ENCODE data around the gene COG4.

DNA sequence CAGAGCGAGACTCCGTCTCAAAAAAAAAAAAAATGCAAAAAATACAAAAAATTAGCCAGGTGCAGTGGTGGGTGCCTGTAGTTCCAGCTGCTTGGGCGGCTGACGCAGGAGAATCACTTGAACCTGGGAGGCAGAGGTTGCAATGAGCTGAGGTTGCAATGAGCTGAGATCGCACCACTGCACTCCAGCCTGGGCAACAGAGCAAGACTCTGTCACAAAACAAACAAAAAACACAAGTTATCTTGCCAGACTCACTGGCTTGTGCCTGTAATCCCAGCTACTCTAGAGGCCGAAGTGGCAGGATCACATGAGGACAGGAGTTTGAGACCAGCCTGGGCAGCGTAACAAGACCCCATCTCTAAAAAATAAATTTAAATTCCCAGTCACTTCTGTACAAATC lies 81.0 kb downstream of the COG4 start:
- no peak for TF ChIP-seq POLR2A (IDR thresholded peaks at IDR 0.05)
- TF ChIP-seq, protein P1, sequence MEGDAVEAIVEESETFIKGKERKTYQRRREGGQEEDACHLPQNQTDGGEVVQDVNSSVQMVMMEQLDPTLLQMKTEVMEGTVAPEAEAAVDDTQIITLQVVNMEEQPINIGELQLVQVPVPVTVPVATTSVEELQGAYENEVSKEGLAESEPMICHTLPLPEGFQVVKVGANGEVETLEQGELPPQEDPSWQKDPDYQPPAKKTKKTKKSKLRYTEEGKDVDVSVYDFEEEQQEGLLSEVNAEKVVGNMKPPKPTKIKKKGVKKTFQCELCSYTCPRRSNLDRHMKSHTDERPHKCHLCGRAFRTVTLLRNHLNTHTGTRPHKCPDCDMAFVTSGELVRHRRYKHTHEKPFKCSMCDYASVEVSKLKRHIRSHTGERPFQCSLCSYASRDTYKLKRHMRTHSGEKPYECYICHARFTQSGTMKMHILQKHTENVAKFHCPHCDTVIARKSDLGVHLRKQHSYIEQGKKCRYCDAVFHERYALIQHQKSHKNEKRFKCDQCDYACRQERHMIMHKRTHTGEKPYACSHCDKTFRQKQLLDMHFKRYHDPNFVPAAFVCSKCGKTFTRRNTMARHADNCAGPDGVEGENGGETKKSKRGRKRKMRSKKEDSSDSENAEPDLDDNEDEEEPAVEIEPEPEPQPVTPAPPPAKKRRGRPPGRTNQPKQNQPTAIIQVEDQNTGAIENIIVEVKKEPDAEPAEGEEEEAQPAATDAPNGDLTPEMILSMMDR (IDR thresholded peaks at IDR 0.05) = no peak
